Measurements from ENCODE around the gene GIGYF2. TPM values are rescaled to one million over a fixed set of nuclear protein-coding genes. Genes with fewer than 3 reads are reported as not detected.
A peak's percentile ranks its signal among the peaks of the same experiment; 100 is the strongest.

The GIGYF2 gene
- total and polyA plus RNA-seq, 2 of the 13 experiments (the other 11 are each of a cell fraction or from before 2014, with no cell fraction given) = 44.9 to 73.5 TPM

GRCh38 chr2:232875256-232876121 is 178.4 kb downstream of the GIGYF2 start (continued):
- TF ChIP-seq RCOR2 (CRISPR knock-in tag; IDR thresholded peaks at IDR 0.05) (no peak), CENPBD1 (CRISPR knock-in tag; IDR thresholded peaks at IDR 0.05; ENCODE audit: borderline replicate concordance, low read depth) (no peak), YEATS2 (CRISPR knock-in tag; IDR thresholded peaks at IDR 0.05; ENCODE audit: borderline replicate concordance) (no peak), NFYC (CRISPR knock-in tag; IDR thresholded peaks at IDR 0.05) (peak; percentile 48; the same call in 1 of the 2 replicates), MATR3 (CRISPR knock-in tag; IDR thresholded peaks at IDR 0.05) (no peak), ARNTL (CRISPR knock-in tag; IDR thresholded peaks at IDR 0.05) (no peak), ZNF577 (CRISPR knock-in tag; IDR thresholded peaks at IDR 0.05; ENCODE audit: borderline replicate concordance, low read depth) (no peak), AHR (CRISPR knock-in tag; IDR thresholded peaks at IDR 0.05) (0 out of 2 replicates have a peak, but pooled peaks have one; percentile 6), ZNF260 (CRISPR knock-in tag; IDR thresholded peaks at IDR 0.05; ENCODE audit: borderline replicate concordance, low read depth) (no peak), ZNF44 (CRISPR knock-in tag; IDR thresholded peaks at IDR 0.05) (no peak), ZNF747 (CRISPR knock-in tag; IDR thresholded peaks at IDR 0.05; ENCODE audit: borderline replicate concordance) (no peak), PBX3 (CRISPR knock-in tag; IDR thresholded peaks at IDR 0.05; ENCODE audit: borderline replicate concordance) (no peak), ZC3H13 (CRISPR knock-in tag; IDR thresholded peaks at IDR 0.05) (0 out of 2 replicates have a peak, but pooled peaks have one; percentile 46), ZNF101 (CRISPR knock-in tag; IDR thresholded peaks at IDR 0.05; ENCODE audit: borderline replicate concordance, low read depth) (no peak), ZNF17 (CRISPR knock-in tag; IDR thresholded peaks at IDR 0.05) (0 out of 2 replicates have a peak, but pooled peaks have one; percentile 69), ZFYVE20 (CRISPR knock-in tag; IDR thresholded peaks at IDR 0.05; ENCODE audit: borderline replicate concordance, low read depth) (no peak), ZKSCAN8 (CRISPR knock-in tag; IDR thresholded peaks at IDR 0.05; ENCODE audit: borderline replicate concordance) (no peak), ZNF850 (CRISPR knock-in tag; conservative IDR thresholded peaks at IDR 0.05) (no peak), ZIK1 (CRISPR knock-in tag; IDR thresholded peaks at IDR 0.05; ENCODE audit: borderline replicate concordance, low read depth) (no peak), HNRNPK (IDR thresholded peaks at IDR 0.05; ENCODE audit: low read depth, low read length, poor library complexity, severe bottlenecking) (no peak)
- TF ChIP-seq, protein P1, sequence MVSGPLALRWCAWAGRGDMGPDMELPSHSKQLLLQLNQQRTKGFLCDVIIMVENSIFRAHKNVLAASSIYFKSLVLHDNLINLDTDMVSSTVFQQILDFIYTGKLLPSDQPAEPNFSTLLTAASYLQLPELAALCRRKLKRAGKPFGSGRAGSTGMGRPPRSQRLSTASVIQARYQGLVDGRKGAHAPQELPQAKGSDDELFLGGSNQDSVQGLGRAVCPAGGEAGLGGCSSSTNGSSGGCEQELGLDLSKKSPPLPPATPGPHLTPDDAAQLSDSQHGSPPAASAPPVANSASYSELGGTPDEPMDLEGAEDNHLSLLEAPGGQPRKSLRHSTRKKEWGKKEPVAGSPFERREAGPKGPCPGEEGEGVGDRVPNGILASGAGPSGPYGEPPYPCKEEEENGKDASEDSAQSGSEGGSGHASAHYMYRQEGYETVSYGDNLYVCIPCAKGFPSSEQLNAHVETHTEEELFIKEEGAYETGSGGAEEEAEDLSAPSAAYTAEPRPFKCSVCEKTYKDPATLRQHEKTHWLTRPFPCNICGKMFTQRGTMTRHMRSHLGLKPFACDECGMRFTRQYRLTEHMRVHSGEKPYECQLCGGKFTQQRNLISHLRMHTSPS (CRISPR knock-in tag; IDR thresholded peaks at IDR 0.05; ENCODE audit: low read depth) = no peak
- TF ChIP-seq, protein P2, sequence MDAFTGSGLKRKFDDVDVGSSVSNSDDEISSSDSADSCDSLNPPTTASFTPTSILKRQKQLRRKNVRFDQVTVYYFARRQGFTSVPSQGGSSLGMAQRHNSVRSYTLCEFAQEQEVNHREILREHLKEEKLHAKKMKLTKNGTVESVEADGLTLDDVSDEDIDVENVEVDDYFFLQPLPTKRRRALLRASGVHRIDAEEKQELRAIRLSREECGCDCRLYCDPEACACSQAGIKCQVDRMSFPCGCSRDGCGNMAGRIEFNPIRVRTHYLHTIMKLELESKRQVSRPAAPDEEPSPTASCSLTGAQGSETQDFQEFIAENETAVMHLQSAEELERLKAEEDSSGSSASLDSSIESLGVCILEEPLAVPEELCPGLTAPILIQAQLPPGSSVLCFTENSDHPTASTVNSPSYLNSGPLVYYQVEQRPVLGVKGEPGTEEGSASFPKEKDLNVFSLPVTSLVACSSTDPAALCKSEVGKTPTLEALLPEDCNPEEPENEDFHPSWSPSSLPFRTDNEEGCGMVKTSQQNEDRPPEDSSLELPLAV (CRISPR knock-in tag; conservative IDR thresholded peaks at IDR 0.05; ENCODE audit: low read depth) = no peak
